ENCODE measurements around the gene KNDC1. TPM values are rescaled to one million over a fixed set of nuclear protein-coding genes. Genes with fewer than 3 reads are reported as not detected.
A peak's percentile ranks its signal among the peaks of the same experiment; 100 is the strongest.

KNDC1 gene
- polyA plus RNA-seq, 1 donor from 2014 or later = 0.05 TPM

- H3K4me3 Mint-ChIP-seq = peak overlapping the region; percentile 89 to 97 (median 94)
- no peaks in the 10 kb centered on the region for H3K36me3 Mint-ChIP-seq
- H3K4me1 Mint-ChIP-seq = peaks cover 17 to 24% (median 22%) of the 10 kb centered on the region in 3 donors
- no peaks in the 10 kb centered on the region for H3K9me3 Mint-ChIP-seq
- peaks cover 2% of the 10 kb centered on the region for H3K27me3 Mint-ChIP-seq
- peak overlapping the region; percentile 94 to 98 (median 98) for H3K27ac Mint-ChIP-seq
Observed at GRCh38 chr10:133274751-133275683, 115.0 kb downstream of the KNDC1 start.

- Mint-ChIP-seq H3K9me3 (no peaks in the 10 kb centered on the region), H3K36me3 (no peaks in the 10 kb centered on the region), H3K27me3 (peaks cover 2% of the 10 kb centered on the region), H3K4me3 (peak overlapping the region; percentile 89 to 97 (median 94)), H3K27ac (peak overlapping the region; percentile 94 to 98 (median 98)), H3K4me1 (peaks cover 17 to 25% (median 22%) of the 10 kb centered on the region in 3 donors)
Observed at GRCh38 chr10:133275684-133276092, 115.7 kb downstream of the KNDC1 start.

Other genes starting within 250 kb of the KNDC1 start
- gene CFAP46, start 217.6 kb upstream of the KNDC1 start, polyA plus RNA-seq = not detected
- not detected for gene ADGRA1, start 72.3 kb upstream of the KNDC1 start, polyA plus RNA-seq
- gene UTF1, start 70.0 kb downstream of the KNDC1 start, polyA plus RNA-seq = not detected
- not detected for gene VENTX, start 77.6 kb downstream of the KNDC1 start, polyA plus RNA-seq
- gene ADAM8, start 116.6 kb downstream of the KNDC1 start, polyA plus RNA-seq = 70.9 TPM
- gene TUBGCP2, start 148.7 kb downstream of the KNDC1 start, polyA plus RNA-seq = 32.1 TPM
- 107 TPM for gene ZNF511, start 148.7 kb downstream of the KNDC1 start, polyA plus RNA-seq
- gene CALY, start 176.7 kb downstream of the KNDC1 start, polyA plus RNA-seq = not detected
- not detected for gene PRAP1, start 187.2 kb downstream of the KNDC1 start, polyA plus RNA-seq
- 37.1 TPM for gene FUOM, start 197.8 kb downstream of the KNDC1 start, polyA plus RNA-seq
- 117 TPM for gene ECHS1, start 213.1 kb downstream of the KNDC1 start, polyA plus RNA-seq
- gene PAOX, start 219.0 kb downstream of the KNDC1 start, polyA plus RNA-seq = 55.4 TPM
- gene MTG1, start 233.9 kb downstream of the KNDC1 start, polyA plus RNA-seq = 51.8 TPM

Measured in IgD-negative memory B cell (primary cell).